LoVo (cell line): Measurements from ENCODE around the gene PHTF1.
"Not testable (repeated sequence)": the region's sequence is repeated elsewhere in the genome, so short reads cannot be mapped to it uniquely, and the experiment has no call there.

ENCODE experiments used
- DNase-seq: peaks from one replicate; pipeline ENCODE4 v3.0.0-alpha.2; 2016; ENCODE audit warnings: low spot score

The PHTF1 gene

GRCh38 chr1:113777561-113777960 lies 18.3 kb upstream of the PHTF1 start:
- DNase-seq, result no peak

GRCh38 chr1:113770031-113770430 lies 10.7 kb upstream of the PHTF1 start:
- no peak for DNase-seq

GRCh38 chr1:113769601-113769970 lies 10.3 kb upstream of the PHTF1 start:
- no peak for DNase-seq

GRCh38 chr1:113768916-113769600 lies 9.8 kb upstream of the PHTF1 start:
- no peak for DNase-seq

GRCh38 chr1:113765306-113766230 lies 6.3 kb upstream of the PHTF1 start:
- no peak for DNase-seq

- DNase-seq, result no peak
Measured at GRCh38 chr1:113763661-113764060, 4.4 kb upstream of the PHTF1 start.

- no peak for DNase-seq
Measured at GRCh38 chr1:113761937-113762336, 2.7 kb upstream of the PHTF1 start.

- no peak for DNase-seq
Measured at GRCh38 chr1:113760102-113761080, 1.1 kb upstream of the PHTF1 start.

GRCh38 chr1:113758631-113759332 lies 504 bp downstream of the PHTF1 start:
- DNase-seq, result peak; percentile 52

GRCh38 chr1:113756461-113756860 lies 2.8 kb downstream of the PHTF1 start:
- no peak for DNase-seq

GRCh38 chr1:113753333-113753732 lies 6.0 kb downstream of the PHTF1 start:
- not testable (repeated sequence) for DNase-seq

- no peak for DNase-seq
Measured at GRCh38 chr1:113751516-113751915, 7.8 kb downstream of the PHTF1 start.

GRCh38 chr1:113751114-113751513 lies 8.2 kb downstream of the PHTF1 start:
- no peak for DNase-seq

GRCh38 chr1:113749402-113749801 lies 9.9 kb downstream of the PHTF1 start:
- DNase-seq, result no peak

GRCh38 chr1:113747376-113747775 lies 11.9 kb downstream of the PHTF1 start:
- DNase-seq, result no peak

- DNase-seq, result no peak
Measured at GRCh38 chr1:113745425-113745824, 13.9 kb downstream of the PHTF1 start.

GRCh38 chr1:113744114-113744513 lies 15.2 kb downstream of the PHTF1 start:
- DNase-seq, result no peak

- no peak for DNase-seq
Measured at GRCh38 chr1:113742515-113742914, 16.8 kb downstream of the PHTF1 start.

GRCh38 chr1:113734357-113735055 lies 24.8 kb downstream of the PHTF1 start:
- DNase-seq, result no peak

GRCh38 chr1:113732802-113733201 lies 26.5 kb downstream of the PHTF1 start:
- DNase-seq, result no peak

- no peak for DNase-seq
Measured at GRCh38 chr1:113721010-113721409, 38.3 kb downstream of the PHTF1 start.
